ENCODE results near the gene PIAS1. TPM values are rescaled to one million over a fixed set of nuclear protein-coding genes. Genes with fewer than 3 reads are reported as not detected.

The PIAS1 gene
- total RNA-seq, 2 donors from 2014 or later: 24.1 to 63.3 TPM

DNA sequence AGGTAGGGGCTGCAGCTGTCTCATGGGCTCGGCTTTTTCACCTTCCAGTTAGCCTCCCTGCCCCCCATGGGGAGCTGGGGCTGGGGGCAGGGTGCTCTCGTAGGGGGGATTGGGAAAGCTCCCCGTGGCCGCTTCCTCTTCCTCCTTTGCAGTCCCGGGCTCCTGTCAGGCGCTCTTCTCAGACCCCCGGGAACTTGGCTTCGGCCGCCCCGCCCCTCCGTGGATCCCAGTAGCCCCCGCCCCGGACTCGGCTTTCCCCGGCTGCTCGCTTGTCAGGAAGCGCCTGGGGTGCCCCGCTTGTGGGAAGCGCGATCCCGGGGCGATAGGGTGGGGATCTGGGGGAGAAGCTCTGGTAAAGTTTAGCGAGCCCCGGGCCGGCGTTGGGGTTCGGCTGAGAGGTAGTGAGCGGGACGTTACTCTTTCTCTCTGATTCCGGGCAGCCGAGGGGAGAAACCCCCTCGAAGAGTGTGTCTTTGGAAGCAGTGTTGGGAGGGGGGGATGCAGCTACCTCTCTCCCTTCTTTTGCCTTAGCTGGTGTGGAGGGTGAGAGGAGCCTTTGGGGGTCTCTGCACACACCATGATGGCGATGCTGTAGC lies 611 bp downstream of the PIAS1 start:
- 0% methylated on average over 16 to 30 of the region's 33 CpGs for WGBS, 2 donors
- no peaks in the 10 kb centered on the region for H3K36me3 ChIP-seq (replicated peaks in 1 of 2; ENCODE audit: insufficient read depth in 1 of 2, low read depth in 2 of 2)
- ATAC-seq (peak; percentile 27), DNase-seq (peak; percentile 50 to 65 (median 53))
- peak overlapping the region; percentile 84 to 97 (median 93) for H3K27ac ChIP-seq
- H3K9me3 ChIP-seq: no peaks in the 10 kb centered on the region
- no peak for TF ChIP-seq POLR2A (IDR thresholded peaks at IDR 0.05)
- TF ChIP-seq, protein P1, sequence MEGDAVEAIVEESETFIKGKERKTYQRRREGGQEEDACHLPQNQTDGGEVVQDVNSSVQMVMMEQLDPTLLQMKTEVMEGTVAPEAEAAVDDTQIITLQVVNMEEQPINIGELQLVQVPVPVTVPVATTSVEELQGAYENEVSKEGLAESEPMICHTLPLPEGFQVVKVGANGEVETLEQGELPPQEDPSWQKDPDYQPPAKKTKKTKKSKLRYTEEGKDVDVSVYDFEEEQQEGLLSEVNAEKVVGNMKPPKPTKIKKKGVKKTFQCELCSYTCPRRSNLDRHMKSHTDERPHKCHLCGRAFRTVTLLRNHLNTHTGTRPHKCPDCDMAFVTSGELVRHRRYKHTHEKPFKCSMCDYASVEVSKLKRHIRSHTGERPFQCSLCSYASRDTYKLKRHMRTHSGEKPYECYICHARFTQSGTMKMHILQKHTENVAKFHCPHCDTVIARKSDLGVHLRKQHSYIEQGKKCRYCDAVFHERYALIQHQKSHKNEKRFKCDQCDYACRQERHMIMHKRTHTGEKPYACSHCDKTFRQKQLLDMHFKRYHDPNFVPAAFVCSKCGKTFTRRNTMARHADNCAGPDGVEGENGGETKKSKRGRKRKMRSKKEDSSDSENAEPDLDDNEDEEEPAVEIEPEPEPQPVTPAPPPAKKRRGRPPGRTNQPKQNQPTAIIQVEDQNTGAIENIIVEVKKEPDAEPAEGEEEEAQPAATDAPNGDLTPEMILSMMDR (IDR thresholded peaks at IDR 0.05): no peak
- no peaks in the 10 kb centered on the region for H3K27me3 ChIP-seq
- H3K4me3 ChIP-seq: peak overlapping the region; percentile 96 to 100
- peaks cover 36% of the 10 kb centered on the region for H3K4me1 ChIP-seq
- intact Hi-C loops (cut with DNase I): loop anchor here (10.0 kb wide), 1 partner anchor 190 kb away; no protein-coding TSS in a partner anchor

DNA sequence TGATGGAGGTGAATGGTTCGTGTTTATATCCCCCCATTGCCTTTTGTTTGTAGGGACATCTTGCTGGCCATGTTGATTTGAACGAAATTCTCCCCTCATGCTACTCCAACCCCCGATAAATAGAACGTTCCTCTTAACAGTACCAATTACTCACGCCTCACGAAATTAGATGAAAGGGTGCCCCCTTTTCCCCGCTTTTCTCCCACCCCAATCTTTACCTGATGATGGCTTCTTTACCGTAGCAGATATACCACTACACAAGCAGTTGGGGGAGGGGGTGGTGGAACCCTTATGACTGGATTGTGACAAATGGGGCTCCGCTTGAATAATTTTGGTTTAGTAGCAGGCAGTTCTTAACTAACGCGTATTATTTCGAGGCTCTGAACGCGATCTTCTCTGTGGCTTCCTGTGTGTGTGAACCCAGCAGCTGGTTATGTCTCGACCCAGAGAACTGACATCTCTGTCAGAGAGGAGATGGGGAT lies 1.1 kb downstream of the PIAS1 start:
- H3K4me3 ChIP-seq: peak overlapping the region; percentile 96 to 100
- intact Hi-C loops (cut with DNase I): loop anchor here (10.0 kb wide), 1 partner anchor 190 kb away; no protein-coding TSS in a partner anchor
- H3K9me3 ChIP-seq: no peaks in the 10 kb centered on the region
- peak overlapping the region; percentile 84 to 97 (median 93) for H3K27ac ChIP-seq
- peaks cover 41% of the 10 kb centered on the region for H3K4me1 ChIP-seq
- H3K27me3 ChIP-seq: no peaks in the 10 kb centered on the region
- WGBS, 2 donors: 0 to 1% methylated on average over 15 of the region's 15 CpGs
- no peak for TF ChIP-seq POLR2A (IDR thresholded peaks at IDR 0.05)
- TF ChIP-seq, protein P1 (IDR thresholded peaks at IDR 0.05): no peak
- DNase-seq (peak; percentile 26 to 61 (median 38)), ATAC-seq (no peak)
- no peaks in the 10 kb centered on the region for H3K36me3 ChIP-seq (replicated peaks in 1 of 2; ENCODE audit: insufficient read depth in 1 of 2, low read depth in 2 of 2)

DNA sequence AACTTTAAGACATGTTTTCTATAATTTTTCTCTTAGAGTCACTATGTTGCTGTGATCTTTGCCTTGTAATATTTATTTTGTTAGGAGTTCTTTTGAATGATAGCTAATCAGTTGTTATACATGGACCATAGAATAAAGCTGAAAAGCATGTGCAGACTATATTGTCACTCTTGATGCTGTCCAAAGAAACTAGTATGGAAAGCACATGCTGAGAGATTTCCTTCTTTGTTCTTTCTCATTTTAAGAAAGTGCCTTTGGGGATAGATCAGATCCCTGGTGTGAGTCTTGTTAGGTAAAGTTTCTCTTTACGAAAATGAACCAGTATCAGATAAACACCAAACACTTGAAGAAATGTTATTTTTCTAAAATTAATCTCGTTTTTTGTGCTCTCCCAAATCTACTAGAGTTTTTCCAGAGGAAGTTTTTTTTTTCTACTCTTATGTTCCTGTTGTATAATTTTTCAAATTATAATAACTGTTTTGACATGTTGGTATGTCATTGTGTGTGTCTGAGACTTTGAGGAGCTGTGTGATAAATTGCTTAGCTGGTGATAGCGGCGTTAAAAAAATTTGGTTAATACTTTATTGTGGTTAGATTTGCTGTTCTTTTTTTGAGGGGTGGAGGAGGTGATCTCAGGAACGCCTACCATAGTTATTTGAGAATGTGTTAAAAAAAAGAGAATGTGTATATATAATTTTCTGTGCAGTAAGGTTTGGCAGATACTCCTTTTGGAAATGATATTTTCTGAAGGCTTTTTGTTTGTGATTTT lies 2.2 kb downstream of the PIAS1 start:
- DNase-seq (no peak), ATAC-seq (no peak)
- TF ChIP-seq, protein P1 (IDR thresholded peaks at IDR 0.05): no peak
- TF ChIP-seq POLR2A (IDR thresholded peaks at IDR 0.05): no peak
- H3K4me1 ChIP-seq: peaks cover 51% of the 10 kb centered on the region
- H3K36me3 ChIP-seq (replicated peaks in 1 of 2; ENCODE audit: insufficient read depth in 1 of 2, low read depth in 2 of 2): no peaks in the 10 kb centered on the region
- no peak overlapping the region for H3K4me3 ChIP-seq
- 16 to 21% methylated on average over 5 of the region's 5 CpGs for WGBS, 2 donors
- peak overlapping the region in 2 of 4 donors; percentile 18 to 97 for H3K27ac ChIP-seq
- H3K27me3 ChIP-seq: no peaks in the 10 kb centered on the region
- intact Hi-C loops (cut with DNase I): loop anchor here (10.0 kb wide), 1 partner anchor 191 kb away; no protein-coding TSS in a partner anchor
- no peaks in the 10 kb centered on the region for H3K9me3 ChIP-seq

DNA sequence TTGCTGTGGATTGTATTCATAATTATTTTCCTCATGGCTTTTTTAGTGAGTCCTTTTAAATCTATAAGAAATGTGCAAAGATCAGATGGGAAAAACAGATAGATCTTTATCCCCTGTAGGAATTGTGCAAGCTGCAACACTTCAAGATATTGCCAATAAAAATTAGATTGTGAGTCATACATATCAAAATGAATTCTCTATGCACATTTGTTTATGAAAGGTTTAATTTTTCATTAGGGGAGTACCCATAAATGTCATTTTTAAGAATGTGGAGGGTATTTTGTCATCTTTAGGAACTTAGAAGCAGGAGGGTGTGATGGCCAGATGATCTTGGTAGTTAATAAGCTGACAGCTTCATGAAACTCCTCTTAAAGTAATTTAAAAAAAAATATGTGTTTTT lies 2.9 kb downstream of the PIAS1 start:
- TF ChIP-seq, protein P1 (IDR thresholded peaks at IDR 0.05): no peak
- TF ChIP-seq POLR2A (IDR thresholded peaks at IDR 0.05): no peak
- H3K27ac ChIP-seq: peak overlapping the region in 1 of 4 donors; percentile 97
- no peaks in the 10 kb centered on the region for H3K36me3 ChIP-seq (replicated peaks in 1 of 2; ENCODE audit: insufficient read depth in 1 of 2, low read depth in 2 of 2)
- H3K9me3 ChIP-seq: no peaks in the 10 kb centered on the region
- H3K27me3 ChIP-seq: no peaks in the 10 kb centered on the region
- no peak for DNase-seq
- intact Hi-C loops (cut with DNase I): loop anchor here (10.0 kb wide), 1 partner anchor 192 kb away; no protein-coding TSS in a partner anchor
- ATAC-seq: no peak
- no peak overlapping the region for H3K4me3 ChIP-seq
- peaks cover 55% of the 10 kb centered on the region for H3K4me1 ChIP-seq

All from body of pancreas (tissue), 4 donors.